ENCODE measurements around the gene LYZL6.

GRCh38 chr17:35931794-35932425 lies 11.6 kb downstream of the LYZL6 start:
- TF ChIP-seq CTCF (IDR thresholded peaks at IDR 0.05 in 4 of 5, conservative IDR thresholded peaks at IDR 0.05 in 1 of 5) (no peak), POLR2A (IDR thresholded peaks at IDR 0.05) (no peak)

All from gastrocnemius medialis (tissue), 4 donors.